HepG2 (cell line): Measurements from ENCODE around the gene RNU7-1. TPM values are rescaled to one million over a fixed set of nuclear protein-coding genes. Genes with fewer than 3 reads are reported as not detected.

ENCODE experiments used
- AGO1 ChIP-seq: fragments of 200-400 bp; formaldehyde crosslinking; IDR thresholded peaks from 2 replicates; pipeline ENCODE4 v1.6.1; 2017; ENCODE audit warnings: mild to moderate bottlenecking, low read depth, low read length, moderate library complexity; ENCODE audit not compliant: poor library complexity, severe bottlenecking
- CCAR2 ChIP-seq: fragments of 200-400 bp; formaldehyde crosslinking; optimal IDR thresholded peaks from 2 replicates; pipeline ENCODE3; 2018; ENCODE audit warnings: low read depth, mild to moderate bottlenecking, low read length, moderate library complexity
- CENPX ChIP-seq: sonication (generic); formaldehyde crosslinking; IDR thresholded peaks from 2 replicates; pipeline ENCODE4 v1.9.0; 2021; ENCODE audit warnings: mild to moderate bottlenecking, missing genetic modification reagents, moderate library complexity
- CHD4 ChIP-seq: fragments of 200-600 bp; sonication (generic); IDR thresholded peaks from 2 replicates; pipeline ENCODE4 v1.7.0; 2017; ENCODE audit warnings: mild to moderate bottlenecking, low read length, borderline replicate concordance
- EP300 ChIP-seq, 3 experiments: sonication (generic) in 1 of 3; formaldehyde crosslinking in 1 of 3; IDR thresholded peaks; 2 replicates each; pipeline versions ENCODE4 v1.5.1 to v1.6.1; 2011 to 2020; ENCODE audit warnings: low read depth in 2 of 3, low read length in 2 of 3, borderline replicate concordance in 1 of 3, improper control_type of control experiment in 1 of 3, mild to moderate bottlenecking in 1 of 3, missing genetic modification reagents in 1 of 3, moderate library complexity in 1 of 3
- HMGXB4 ChIP-seq, 2 experiments: sonication (generic) in 1 of 2; formaldehyde crosslinking in 1 of 2; IDR thresholded peaks; 2 replicates each; pipeline versions ENCODE4 v1.4.0 to v1.6.1; 2018 to 2020; ENCODE audit warnings: missing genetic modification reagents in 2 of 2, borderline replicate concordance in 1 of 2, low read depth in 1 of 2, mild to moderate bottlenecking in 1 of 2, missing biosample characterization in 1 of 2
- NKX3-1 ChIP-seq: sonication (generic); formaldehyde crosslinking; IDR thresholded peaks from 2 replicates; pipeline ENCODE4 v1.5.0; 2020; ENCODE audit warnings: missing genetic modification reagents
- NR2C2 ChIP-seq: sonication (generic); formaldehyde crosslinking; IDR thresholded peaks from 2 replicates; pipeline ENCODE4 v1.4.0; 2020; ENCODE audit warnings: missing genetic modification reagents, mild to moderate bottlenecking, moderate library complexity, borderline replicate concordance
- RELA ChIP-seq: sonication (generic); formaldehyde crosslinking; IDR thresholded peaks from 2 replicates; pipeline ENCODE4 v1.4.0; 2020; ENCODE audit warnings: missing genetic modification reagents
- ZBTB44 ChIP-seq: sonication (generic); formaldehyde crosslinking; IDR thresholded peaks from 2 replicates; pipeline ENCODE4 v1.4.0; 2020; ENCODE audit warnings: missing genetic modification reagents
- ZC3H4 ChIP-seq: sonication (generic); formaldehyde crosslinking; IDR thresholded peaks from 2 replicates; pipeline ENCODE4 v1.4.0; 2020; ENCODE audit warnings: missing genetic modification reagents, borderline replicate concordance
- ZNF124 ChIP-seq: sonication (generic); formaldehyde crosslinking; IDR thresholded peaks from 2 replicates; pipeline ENCODE4 v1.4.0; 2020; ENCODE audit warnings: missing genetic modification reagents
- ZNF142 ChIP-seq: sonication (generic); formaldehyde crosslinking; IDR thresholded peaks from 2 replicates; pipeline ENCODE4 v1.4.0; 2020; ENCODE audit warnings: missing genetic modification reagents
- ZNF335 ChIP-seq: sonication (generic); formaldehyde crosslinking; IDR thresholded peaks from 2 replicates; pipeline ENCODE4 v1.4.0; 2020; ENCODE audit warnings: missing genetic modification reagents
- ZNF430 ChIP-seq: sonication (generic); formaldehyde crosslinking; IDR thresholded peaks from 2 replicates; pipeline ENCODE4 v1.9.0; 2021; ENCODE audit warnings: mild to moderate bottlenecking, missing genetic modification reagents
- ZNF589 ChIP-seq: sonication (generic); formaldehyde crosslinking; conservative IDR thresholded peaks from 2 replicates; pipeline ENCODE4 v1.8.0; 2022; ENCODE audit warnings: mild to moderate bottlenecking, moderate library complexity, missing genetic modification reagents
- ZNF749 ChIP-seq: sonication (generic); formaldehyde crosslinking; IDR thresholded peaks from 2 replicates; pipeline ENCODE4 v1.8.0; 2022; ENCODE audit warnings: mild to moderate bottlenecking, missing genetic modification reagents, moderate library complexity, borderline replicate concordance
- polyA plus RNA-seq, 8 experiments: library from polyadenylated mRNA; depleted of rRNA in 3 of 8; stranded (reverse) in 7 of 8; unstranded in 1 of 8; fragments of >200 nt; fragmentation: Illumina TruSeq in 4 of 8; extraction: Trizol in 4 of 8; gene quantifications; 2 replicates each; pipeline versions ENCODE4 v1.2.1 to v1.2.3, GENCODE V29; 2011 to 2016; ENCODE audit warnings: low read depth in 4 of 8, missing spikeins in 1 of 8, mixed read lengths in 1 of 8; ENCODE audit not compliant: insufficient read depth in 1 of 8
- total RNA-seq, 5 experiments: library from RNA; depleted of rRNA; stranded (reverse); fragments of >200 nt; fragmentation: Illumina TruSeq; extraction: Trizol; gene quantifications; 2 replicates each; pipeline ENCODE4 v1.2.3, GENCODE V29; 2016; ENCODE audit warnings: low read depth in 1 of 5

Gene RNU7-1
- total and polyA plus RNA-seq, 2 of the 13 experiments (the other 11 are each of a cell fraction or from before 2014, with no cell fraction given), result not detected

- TF ChIP-seq EP300 (IDR thresholded peaks at IDR 0.05; ENCODE audit: low read depth in 2 of 2, low read length in 2 of 2) (peak in 1 of 2 experiments; percentile 72; a peak in 3 of 4 replicates), EP300 (CRISPR knock-in tag; IDR thresholded peaks at IDR 0.05; ENCODE audit: borderline replicate concordance) (peak; percentile 87), HMGXB4 (CRISPR knock-in tag; IDR thresholded peaks at IDR 0.05; ENCODE audit: borderline replicate concordance in 1 of 2, low read depth in 1 of 2) (peak; percentile 39 to 85; a peak in 3 of 4 replicates), ZC3H4 (peak; percentile 98), ZNF124 (CRISPR knock-in tag) (peak; percentile 95), ZNF749 (CRISPR knock-in tag) (peak; percentile 88; the same call in 1 of the 2 replicates), CCAR2 (no peak), NKX3-1 (CRISPR knock-in tag) (peak; percentile 80), ZNF142 (CRISPR knock-in tag) (no peak), ZNF589 (peak; percentile 93), ZNF335 (CRISPR knock-in tag) (no peak), RELA (CRISPR knock-in tag) (no peak), AGO1 (peak; percentile 52), NR2C2 (peak; percentile 43), ZNF430 (CRISPR knock-in tag) (peak; percentile 44; the same call in 1 of the 2 replicates), CHD4 (no peak), ZBTB44 (peak; percentile 89; the same call in 1 of the 2 replicates), CENPX (no peak)
Observed at GRCh38 chr12:6943722-6944380, at the start of gene RNU7-1, which contains the start of gene C12orf57 (continued).
